Erythroblast (primary cell): ENCODE results near the gene GTF2A1L.

ENCODE experiments used
- GATA1 ChIP-seq: IDR thresholded peaks from 2 replicates; pipeline ENCODE4 v1.6.1; 2011; ENCODE audit warnings: low read depth, mild to moderate bottlenecking, control low read depth, low read length, moderate library complexity
- POLR2A ChIP-seq: IDR thresholded peaks from 2 replicates; pipeline ENCODE4 v1.6.1; 2011; ENCODE audit warnings: mild to moderate bottlenecking, low read length

DNA sequence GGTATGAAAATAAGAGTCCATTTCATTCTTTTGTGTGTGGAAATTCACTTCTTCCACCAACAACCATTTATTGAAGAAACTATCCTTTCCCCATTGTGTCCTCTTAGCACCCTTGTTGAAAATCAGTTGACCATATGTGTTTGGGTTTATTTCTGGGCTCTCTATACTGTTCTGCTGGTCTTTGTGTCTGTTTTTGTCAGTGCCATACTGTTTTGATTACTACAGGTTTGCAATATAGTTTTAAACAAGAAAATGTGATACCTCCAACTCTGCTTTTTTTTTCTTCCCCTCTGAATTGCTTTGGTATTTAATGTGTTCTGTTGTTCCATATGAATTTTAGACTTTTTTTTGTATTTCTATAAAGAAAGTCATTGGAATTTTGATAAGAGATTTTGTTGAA is 8.4 kb downstream of the GTF2A1L start:
- TF ChIP-seq POLR2A (no peak), GATA1 (no peak)
